NCI-H1417 (cell line): ENCODE data around the gene NEDD8.

ENCODE experiments used
- DNase-seq, 3 experiments: peaks; one replicate each; lab custom pipeline; 2025; lab: John Stamatoyannopoulos, UW

NEDD8 gene

GRCh38 chr14:24179961-24180796, 52.0 kb downstream of the NEDD8 start:
- DNase-seq, result no peak

- DNase-seq, result no peak
These were observed 52.7 kb downstream of the NEDD8 start for GRCh38 chr14:24179294-24179960.

GRCh38 chr14:24178399-24179178, 53.6 kb downstream of the NEDD8 start:
- DNase-seq, result no peak

GRCh38 chr14:24177891-24178290, 54.3 kb downstream of the NEDD8 start:
- DNase-seq, result no peak

- no peak for DNase-seq
These were observed 54.9 kb downstream of the NEDD8 start for GRCh38 chr14:24177041-24177825.

GRCh38 chr14:24176599-24176998, 55.6 kb downstream of the NEDD8 start:
- DNase-seq, result no peak

- peak in 1 of 3 experiments; percentile 49 for DNase-seq
These were observed 59.3 kb downstream of the NEDD8 start for GRCh38 chr14:24172871-24173281.

GRCh38 chr14:24172261-24172860, 59.8 kb downstream of the NEDD8 start:
- peak; percentile 37 to 59 (median 40) for DNase-seq

- DNase-seq, result peak; percentile 92 to 99 (median 98)
These were observed 60.5 kb downstream of the NEDD8 start, which contains the start of gene REC8 for GRCh38 chr14:24171422-24172260. Gene REC8, plus strand, starts transcription at chr14:24172080. Its CDS starts 473 bp downstream, at chr14:24172553.

GRCh38 chr14:24167469-24168114, 64.6 kb downstream of the NEDD8 start:
- DNase-seq, result no peak
